ENCODE measurements around the gene CCDC6.

CCDC6 gene

GRCh38 chr10:59808896-59809643, 97.3 kb downstream of the CCDC6 start:
- Histone ChIP-seq H3K79me2 (ENCODE audit: insufficient read depth, low read length) (no peaks in the 10 kb centered on the region), H2AFZ (ENCODE audit: low read length) (no peak overlapping the region), H3K4me2 (ENCODE audit: low read length) (no peak overlapping the region), H3K4me1 (ENCODE audit: insufficient read depth, low read length, severe bottlenecking) (no peaks in the 10 kb centered on the region), H3K4me3 (ENCODE audit: low read depth, low read length, poor library complexity, severe bottlenecking) (no peak overlapping the region), H3K27ac (ENCODE audit: low read depth, low read length, poor library complexity, severe bottlenecking) (no peak overlapping the region), H3F3A (ENCODE audit: insufficient read depth, low read length) (no peaks in the 10 kb centered on the region), H3K9me3 (ENCODE audit: low read length) (no peaks in the 10 kb centered on the region), H3K36me3 (ENCODE audit: insufficient read depth, low read length) (peaks cover 95% of the 10 kb centered on the region), H4K20me1 (ENCODE audit: insufficient read depth, low read length) (no peaks in the 10 kb centered on the region), H3K9me2 (ENCODE audit: low read depth, low read length) (no peaks in the 10 kb centered on the region), H3K27me3 (ENCODE audit: insufficient read depth, low read length) (no peaks in the 10 kb centered on the region), H3K9ac (ENCODE audit: low read length) (no peak overlapping the region)
- TF ChIP-seq EZH2 (IDR thresholded peaks at IDR 0.05; ENCODE audit: borderline replicate concordance, low read length), result no peak
- TF ChIP-seq, protein P1, sequence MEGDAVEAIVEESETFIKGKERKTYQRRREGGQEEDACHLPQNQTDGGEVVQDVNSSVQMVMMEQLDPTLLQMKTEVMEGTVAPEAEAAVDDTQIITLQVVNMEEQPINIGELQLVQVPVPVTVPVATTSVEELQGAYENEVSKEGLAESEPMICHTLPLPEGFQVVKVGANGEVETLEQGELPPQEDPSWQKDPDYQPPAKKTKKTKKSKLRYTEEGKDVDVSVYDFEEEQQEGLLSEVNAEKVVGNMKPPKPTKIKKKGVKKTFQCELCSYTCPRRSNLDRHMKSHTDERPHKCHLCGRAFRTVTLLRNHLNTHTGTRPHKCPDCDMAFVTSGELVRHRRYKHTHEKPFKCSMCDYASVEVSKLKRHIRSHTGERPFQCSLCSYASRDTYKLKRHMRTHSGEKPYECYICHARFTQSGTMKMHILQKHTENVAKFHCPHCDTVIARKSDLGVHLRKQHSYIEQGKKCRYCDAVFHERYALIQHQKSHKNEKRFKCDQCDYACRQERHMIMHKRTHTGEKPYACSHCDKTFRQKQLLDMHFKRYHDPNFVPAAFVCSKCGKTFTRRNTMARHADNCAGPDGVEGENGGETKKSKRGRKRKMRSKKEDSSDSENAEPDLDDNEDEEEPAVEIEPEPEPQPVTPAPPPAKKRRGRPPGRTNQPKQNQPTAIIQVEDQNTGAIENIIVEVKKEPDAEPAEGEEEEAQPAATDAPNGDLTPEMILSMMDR (IDR thresholded peaks at IDR 0.05; ENCODE audit: low read length), result peak; percentile 81

DNA sequence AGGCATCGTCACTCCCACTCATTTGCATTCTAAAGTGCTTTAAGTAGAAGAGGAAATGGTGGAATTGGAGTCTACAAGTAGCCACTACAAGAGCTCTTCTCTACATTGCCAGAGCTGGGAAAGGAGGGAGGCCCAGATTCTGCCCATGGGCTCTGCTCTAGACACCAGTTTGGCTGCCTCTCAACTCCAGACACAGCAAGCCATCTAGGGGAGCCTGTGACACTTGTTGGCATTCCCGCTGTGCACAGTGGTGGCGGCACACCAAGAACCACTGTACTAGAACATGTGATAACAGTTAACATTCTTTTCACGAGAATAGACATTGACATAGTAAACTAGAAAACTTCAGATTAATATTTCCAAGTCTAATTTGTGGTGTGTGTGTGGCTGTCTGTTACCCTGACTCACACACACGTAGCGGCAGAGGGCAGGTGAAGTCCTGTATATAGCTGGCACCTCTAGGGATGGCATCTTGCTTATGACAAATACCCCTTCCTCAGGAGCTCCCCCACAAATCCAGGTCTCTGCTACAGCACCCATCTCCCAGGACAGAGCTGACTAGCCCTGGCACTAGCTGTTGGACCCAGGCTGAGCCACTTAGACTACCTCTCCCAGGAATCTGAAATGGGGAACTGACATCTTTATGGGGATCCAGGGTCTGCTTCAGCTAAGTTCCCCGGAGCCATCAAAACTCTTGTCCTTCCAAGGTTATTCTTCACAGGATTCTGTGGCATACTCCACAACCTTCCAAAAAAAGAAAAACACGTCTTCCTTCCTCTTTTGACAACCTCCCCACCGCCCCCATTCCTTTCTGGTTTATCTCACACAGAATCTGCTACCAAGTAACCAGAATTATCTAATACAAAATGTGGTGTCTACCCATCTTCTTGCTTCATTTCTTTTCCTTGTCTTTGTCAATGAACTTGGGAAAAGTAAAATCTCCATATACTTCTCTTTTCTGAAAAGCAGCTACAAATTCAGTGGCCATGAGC, 98.4 kb downstream of the CCDC6 start:
- H3F3A ChIP-seq (ENCODE audit: insufficient read depth, low read length), result no peaks in the 10 kb centered on the region
- no peaks in the 10 kb centered on the region for H3K4me1 ChIP-seq (ENCODE audit: insufficient read depth, low read length, severe bottlenecking)
- H3K9me3 ChIP-seq (ENCODE audit: low read length), result no peaks in the 10 kb centered on the region
- TF ChIP-seq, protein P1 (IDR thresholded peaks at IDR 0.05; ENCODE audit: low read length), result no peak
- TF ChIP-seq EZH2 (IDR thresholded peaks at IDR 0.05; ENCODE audit: borderline replicate concordance, low read length), result no peak
- H3K4me3 ChIP-seq (ENCODE audit: low read depth, low read length, poor library complexity, severe bottlenecking), result no peak overlapping the region
- H2AFZ ChIP-seq (ENCODE audit: low read length), result no peak overlapping the region
- no peak overlapping the region for H3K27ac ChIP-seq (ENCODE audit: low read depth, low read length, poor library complexity, severe bottlenecking)
- no peaks in the 10 kb centered on the region for H4K20me1 ChIP-seq (ENCODE audit: insufficient read depth, low read length)
- no peaks in the 10 kb centered on the region for H3K27me3 ChIP-seq (ENCODE audit: insufficient read depth, low read length)
- no peak overlapping the region for H3K9ac ChIP-seq (ENCODE audit: low read length)
- H3K4me2 ChIP-seq (ENCODE audit: low read length), result no peak overlapping the region
- H3K9me2 ChIP-seq (ENCODE audit: low read depth, low read length), result no peaks in the 10 kb centered on the region
- no peaks in the 10 kb centered on the region for H3K79me2 ChIP-seq (ENCODE audit: insufficient read depth, low read length)
- H3K36me3 ChIP-seq (ENCODE audit: insufficient read depth, low read length), result peaks cover 96% of the 10 kb centered on the region

DNA sequence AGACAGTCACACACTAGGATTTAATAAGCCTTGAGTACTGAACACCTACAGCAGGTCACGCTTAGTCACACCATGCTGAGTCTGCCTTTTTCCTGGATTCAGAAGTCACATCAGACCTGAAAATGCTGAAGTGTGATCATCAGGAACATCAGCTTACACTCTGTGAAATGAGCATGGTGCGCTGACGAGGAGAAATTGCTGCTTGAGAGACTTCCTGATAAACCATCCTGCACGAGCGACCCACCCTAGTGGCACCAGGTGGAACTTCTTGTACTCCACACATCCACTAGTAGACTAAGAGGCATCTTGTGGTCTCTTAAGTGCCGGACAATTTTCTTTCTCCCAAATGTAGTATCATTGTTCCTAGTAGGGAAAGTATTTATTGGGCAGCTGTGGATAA, 101.3 kb downstream of the CCDC6 start:
- Histone ChIP-seq H3K4me3 (ENCODE audit: low read depth, low read length, poor library complexity, severe bottlenecking) (no peak overlapping the region), H4K20me1 (ENCODE audit: insufficient read depth, low read length) (no peaks in the 10 kb centered on the region), H3K36me3 (ENCODE audit: insufficient read depth, low read length) (peaks cover 96% of the 10 kb centered on the region), H3K9me2 (ENCODE audit: low read depth, low read length) (no peaks in the 10 kb centered on the region), H3K9me3 (ENCODE audit: low read length) (no peaks in the 10 kb centered on the region), H3K27ac (ENCODE audit: low read depth, low read length, poor library complexity, severe bottlenecking) (no peak overlapping the region), H2AFZ (ENCODE audit: low read length) (no peak overlapping the region), H3F3A (ENCODE audit: insufficient read depth, low read length) (no peaks in the 10 kb centered on the region), H3K27me3 (ENCODE audit: insufficient read depth, low read length) (no peaks in the 10 kb centered on the region), H3K79me2 (ENCODE audit: insufficient read depth, low read length) (no peaks in the 10 kb centered on the region), H3K4me1 (ENCODE audit: insufficient read depth, low read length, severe bottlenecking) (no peaks in the 10 kb centered on the region), H3K4me2 (ENCODE audit: low read length) (no peak overlapping the region), H3K9ac (ENCODE audit: low read length) (no peak overlapping the region)
- TF ChIP-seq, protein P1 (IDR thresholded peaks at IDR 0.05; ENCODE audit: low read length), result peak; percentile 55
- TF ChIP-seq EZH2 (IDR thresholded peaks at IDR 0.05; ENCODE audit: borderline replicate concordance, low read length), result no peak

Measured in OCI-LY1 (cell line).